Vagina (tissue), 2 donors: Measurements from ENCODE around the gene ABCC2.
"Not testable (repeated sequence)": the region's sequence is repeated elsewhere in the genome, so short reads cannot be mapped to it uniquely, and the experiment has no call there.

Experiments
- CTCF ChIP-seq, 3 experiments: fragments of 450-650 bp in 2 of 3; fragments of 200-600 bp in 1 of 3; sonication (generic) in 1 of 3; IDR thresholded peaks; one replicate each; pipeline ENCODE4 v1.5.1; 2017 to 2019; ENCODE audit warnings: antibody characterized with exemption in 3 of 3, mild to moderate bottlenecking in 2 of 3, moderate library complexity in 2 of 3
- POLR2A ChIP-seq, 2 donors: fragments of 450-650 bp; IDR thresholded peaks; one replicate each; pipeline ENCODE4 v1.6.1; 2017; ENCODE audit warnings: antibody characterized with exemption in 2 of 2, mild to moderate bottlenecking in 2 of 2, moderate library complexity in 2 of 2
- POLR2AphosphoS5 ChIP-seq, 2 donors: sonication (generic); formaldehyde crosslinking; IDR thresholded peaks; one replicate each; pipeline ENCODE4 v1.9.0; 2017; ENCODE audit warnings: antibody characterized with exemption in 2 of 2, mild to moderate bottlenecking in 2 of 2, low read depth in 1 of 2; ENCODE audit not compliant: insufficient read depth in 1 of 2

DNA sequence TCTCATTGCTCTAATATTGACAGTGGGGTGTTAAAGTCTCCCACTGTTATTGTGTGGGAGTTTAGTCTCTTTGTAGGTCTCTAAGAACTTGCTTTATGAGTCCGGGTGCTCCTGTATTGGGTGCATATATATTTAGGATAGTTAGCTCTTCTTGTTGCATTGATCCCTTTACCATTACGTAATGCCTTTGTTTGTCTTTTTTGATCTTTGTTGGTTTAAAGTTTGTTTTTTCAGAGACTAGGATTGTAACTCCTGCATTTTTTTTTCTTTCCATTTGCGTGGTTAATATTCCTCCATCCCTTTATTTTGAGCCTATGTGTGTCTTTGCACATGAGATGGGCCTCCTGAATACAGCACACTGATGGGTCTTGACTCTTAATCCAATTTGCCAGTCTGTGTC lies 84.8 kb downstream of the ABCC2 start:
- not testable (repeated sequence) for TF ChIP-seq CTCF (IDR thresholded peaks at IDR 0.05); POLR2A (IDR thresholded peaks at IDR 0.05); POLR2AphosphoS5 (IDR thresholded peaks at IDR 0.05; ENCODE audit: insufficient read depth in 1 of 2, low read depth in 1 of 2)
